Activated T-cell treated with anti-CD3 and anti-CD28 coated beads for 48 hours (primary cell): ENCODE results near the gene SYT5.
"Not testable (repeated sequence)": the region's sequence is repeated elsewhere in the genome, so short reads cannot be mapped to it uniquely, and the experiment has no call there.

Experiments
- DNase-seq: peaks from one replicate; pipeline ENCODE4 v3.0.0-alpha.2; 2020; ENCODE audit warnings: low read depth

The SYT5 gene

GRCh38 chr19:55171440-55171839 is 8.6 kb downstream of the SYT5 start:
- DNase-seq: no peak

- DNase-seq: no peak
Observed at GRCh38 chr19:55169136-55169535, 11.0 kb downstream of the SYT5 start.

- peak; percentile 81 for DNase-seq
Observed at GRCh38 chr19:55166530-55167268, 13.4 kb downstream of the SYT5 start, which contains the start of gene DNAAF3. DNAAF3 (minus strand) TSS chr19:55166613; CDS start chr19:55166413, 200 bp downstream.

GRCh38 chr19:55165952-55166529 is 14.0 kb downstream of the SYT5 start:
- peak; percentile 53 for DNase-seq

GRCh38 chr19:55161571-55162322 is 18.3 kb downstream of the SYT5 start:
- DNase-seq: no peak

GRCh38 chr19:55160986-55161365 is 19.1 kb downstream of the SYT5 start:
- DNase-seq: no peak

- DNase-seq: peak; percentile 92
Observed at GRCh38 chr19:55160128-55160985, 19.7 kb downstream of the SYT5 start.

- DNase-seq: no peak
Observed at GRCh38 chr19:55158848-55159749, 21.0 kb downstream of the SYT5 start.

- DNase-seq: no peak
Observed at GRCh38 chr19:55158423-55158822, 21.7 kb downstream of the SYT5 start.

- no peak for DNase-seq
Observed at GRCh38 chr19:55157064-55157908, 22.8 kb downstream of the SYT5 start, which contains the start of gene TNNI3. TNNI3 (minus strand) TSS chr19:55157732; CDS start chr19:55157589, 143 bp downstream.

- peak; percentile 47 for DNase-seq
Observed at GRCh38 chr19:55156202-55157063, 23.7 kb downstream of the SYT5 start.

GRCh38 chr19:55155784-55156183 is 24.3 kb downstream of the SYT5 start:
- not testable (repeated sequence) for DNase-seq

- no peak for DNase-seq
Observed at GRCh38 chr19:55153652-55154264, 26.3 kb downstream of the SYT5 start.

- DNase-seq: no peak
Observed at GRCh38 chr19:55152017-55152416, 28.1 kb downstream of the SYT5 start.

GRCh38 chr19:55149078-55150003 is 30.7 kb downstream of the SYT5 start, which contains the start of gene TNNT1:
TNNT1 (minus strand) TSS chr19:55149206; CDS start chr19:55147157, 2,049 bp downstream.
- DNase-seq: no peak

GRCh38 chr19:55147545-55148251 is 32.4 kb downstream of the SYT5 start:
- DNase-seq: no peak
